GM21737 (cell line): ENCODE data around the gene LRP5.
A peak's percentile ranks its signal among the peaks of the same experiment; 100 is the strongest.
"Not testable (repeated sequence)": the region's sequence is repeated elsewhere in the genome, so short reads cannot be mapped to it uniquely, and the experiment has no call there.

Experiments
- ATAC-seq: cut with Tn5 transposase; IDR thresholded peaks from one replicate; pipeline ENCODE4 v1.9.1; 2021; ENCODE audit warnings: mild to moderate bottlenecking, moderate library complexity; ENCODE audit not compliant: unreplicated experiment

Gene LRP5

GRCh38 chr11:68282141-68282860, 30.1 kb upstream of the LRP5 start:
- peak; percentile 70 for ATAC-seq

- no peak for ATAC-seq
Measured at GRCh38 chr11:68282861-68283230, 29.5 kb upstream of the LRP5 start.

- ATAC-seq: not testable (repeated sequence)
Measured at GRCh38 chr11:68284588-68284987, 27.8 kb upstream of the LRP5 start.

GRCh38 chr11:68287419-68287818, 25.0 kb upstream of the LRP5 start:
- no peak for ATAC-seq

GRCh38 chr11:68289456-68289855, 22.9 kb upstream of the LRP5 start:
- ATAC-seq: no peak

GRCh38 chr11:68293708-68294107, 18.7 kb upstream of the LRP5 start:
- no peak for ATAC-seq

- no peak for ATAC-seq
Measured at GRCh38 chr11:68295271-68295670, 17.1 kb upstream of the LRP5 start.

GRCh38 chr11:68295940-68296339, 16.5 kb upstream of the LRP5 start:
- ATAC-seq: no peak

- no peak for ATAC-seq
Measured at GRCh38 chr11:68296344-68297051, 15.9 kb upstream of the LRP5 start.

GRCh38 chr11:68297052-68297378, 15.4 kb upstream of the LRP5 start:
- ATAC-seq: no peak

- ATAC-seq: no peak
Measured at GRCh38 chr11:68297494-68297811, 14.9 kb upstream of the LRP5 start.

- peak; percentile 74 for ATAC-seq
Measured at GRCh38 chr11:68297812-68298658, 14.4 kb upstream of the LRP5 start.

- no peak for ATAC-seq
Measured at GRCh38 chr11:68298659-68299516, 13.5 kb upstream of the LRP5 start.

GRCh38 chr11:68299517-68299879, 12.9 kb upstream of the LRP5 start:
- ATAC-seq: not testable (repeated sequence)

- no peak for ATAC-seq
Measured at GRCh38 chr11:68300076-68300830, 12.1 kb upstream of the LRP5 start.

- no peak for ATAC-seq
Measured at GRCh38 chr11:68302256-68302655, 10.1 kb upstream of the LRP5 start.

GRCh38 chr11:68302670-68303069, 9.7 kb upstream of the LRP5 start:
- ATAC-seq: no peak

GRCh38 chr11:68303083-68303482, 9.3 kb upstream of the LRP5 start:
- no peak for ATAC-seq

GRCh38 chr11:68303982-68304780, 8.2 kb upstream of the LRP5 start:
- ATAC-seq: no peak

GRCh38 chr11:68306636-68307035, 5.8 kb upstream of the LRP5 start:
- no peak for ATAC-seq
